NCI-H1105 treated with DMSO at 0.1 percent for 48 hours (cell line): ENCODE measurements around the gene SYT7.
A peak's percentile ranks its signal among the peaks of the same experiment; 100 is the strongest.

Experiments
- DNase-seq: peaks from one replicate; lab custom pipeline; 2025; lab: John Stamatoyannopoulos, UW

The SYT7 gene

DNA sequence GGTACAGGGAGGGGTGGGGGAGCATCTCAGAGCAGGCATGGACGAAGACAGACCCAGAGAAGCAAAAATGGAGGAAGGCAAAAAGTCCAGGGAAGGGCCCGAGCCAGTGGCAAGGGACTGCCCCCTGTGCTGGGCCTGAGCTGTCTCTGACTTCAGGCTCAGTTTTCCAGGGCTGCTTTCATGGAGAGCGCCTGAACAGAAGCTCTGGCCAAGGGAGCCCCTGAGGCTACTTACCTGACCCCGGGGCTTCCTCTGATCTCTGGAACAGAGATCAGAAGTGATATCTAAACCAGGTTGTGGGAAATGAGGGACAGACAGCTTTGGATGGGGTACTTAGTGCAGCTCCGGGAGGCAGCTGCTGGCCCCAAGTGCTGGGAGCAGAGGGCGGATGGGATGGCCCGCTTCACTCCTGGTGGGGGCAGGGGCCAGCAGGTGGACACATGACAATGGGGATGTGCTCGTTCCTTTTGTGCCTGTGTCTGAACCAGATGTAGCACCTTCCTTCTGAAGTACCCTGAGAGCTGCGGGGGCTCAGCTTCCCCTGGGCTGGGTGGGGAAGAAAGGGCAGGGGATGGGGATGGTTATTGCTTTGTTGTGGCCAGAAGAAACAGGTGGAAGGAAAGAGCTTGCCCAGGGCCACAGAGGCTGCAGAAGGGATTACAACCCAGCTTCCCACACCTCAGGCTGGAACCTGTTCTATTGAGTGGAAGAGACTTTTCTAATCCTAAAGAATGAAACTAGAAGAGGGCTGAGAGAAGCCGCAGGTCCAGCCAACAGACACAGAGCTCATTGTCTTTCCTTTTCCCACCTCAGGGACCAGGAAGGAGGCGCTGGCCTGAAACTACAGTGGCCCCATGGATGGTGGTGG is 66.6 kb downstream of the SYT7 start:
- DNase-seq = no peak

DNA sequence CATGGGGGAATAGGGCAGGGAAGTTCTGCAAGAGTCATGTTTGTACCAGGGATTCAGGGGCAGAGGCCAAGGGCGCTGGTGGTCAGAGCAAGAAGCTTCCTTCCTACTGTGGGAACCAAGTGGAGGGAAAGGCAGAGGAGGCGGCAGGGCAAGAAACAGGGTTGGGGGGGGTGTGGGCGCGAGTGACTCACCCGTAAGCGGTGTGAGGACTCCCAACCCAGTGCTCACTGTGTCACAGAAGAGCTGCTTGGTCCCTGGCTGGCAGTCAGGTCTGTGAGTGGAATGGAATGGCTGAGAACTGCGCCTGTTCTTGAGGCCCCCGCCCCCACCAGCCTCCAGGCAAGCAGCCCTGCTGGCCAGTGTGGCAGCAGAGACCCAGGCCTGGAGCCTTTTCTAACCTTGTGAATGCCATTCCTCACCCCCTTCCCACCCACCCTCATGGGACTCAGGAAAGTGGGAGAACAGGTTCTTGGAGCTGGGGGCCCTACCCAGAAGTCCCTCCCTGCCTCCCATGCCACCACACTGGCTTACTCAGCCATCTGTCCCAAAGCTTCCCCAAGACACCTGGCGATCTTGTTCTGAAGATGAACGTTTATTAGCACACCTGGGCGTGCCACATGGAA is 67.6 kb downstream of the SYT7 start:
- no peak for DNase-seq

DNA sequence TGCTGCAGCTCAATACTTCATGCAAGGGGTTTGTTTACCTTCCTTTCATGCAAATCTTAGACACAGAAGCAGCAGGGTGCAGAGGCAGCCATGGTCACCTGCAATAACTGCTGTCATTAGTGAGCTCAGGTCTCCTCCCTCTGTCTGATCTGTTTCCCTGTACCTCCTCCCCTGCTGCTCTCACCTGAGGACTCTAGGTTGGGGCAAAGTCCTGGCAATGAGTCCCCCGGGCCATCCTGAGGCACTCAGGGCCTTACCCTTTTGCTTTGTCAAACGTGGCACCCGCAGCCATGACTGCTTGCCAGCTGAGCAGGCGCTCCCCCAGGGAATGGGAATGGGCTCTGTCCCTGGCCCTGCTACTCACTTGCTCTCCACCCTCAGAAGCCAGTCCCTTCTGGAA is 68.4 kb downstream of the SYT7 start:
- no peak for DNase-seq

DNA sequence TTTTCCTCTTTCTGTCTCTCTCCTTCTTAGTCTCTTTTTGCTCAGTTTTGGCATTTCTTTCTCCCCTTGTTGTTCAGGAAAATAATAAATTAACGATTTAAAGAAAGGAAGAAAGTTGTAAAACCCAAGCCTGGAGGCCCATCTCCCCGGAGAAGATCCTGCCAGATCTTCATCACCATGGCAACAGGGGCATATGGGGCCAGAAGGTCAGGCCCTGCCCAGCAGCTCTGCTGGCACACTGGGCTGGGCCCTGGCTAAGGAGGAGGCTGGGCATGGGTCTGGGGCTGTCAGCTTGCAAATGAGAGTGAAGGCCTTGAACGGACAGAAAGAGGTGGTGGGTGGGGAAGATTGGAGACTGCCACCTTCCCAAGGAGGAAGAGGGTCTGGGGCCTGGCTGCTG is 69.5 kb downstream of the SYT7 start:
- DNase-seq = no peak

DNA sequence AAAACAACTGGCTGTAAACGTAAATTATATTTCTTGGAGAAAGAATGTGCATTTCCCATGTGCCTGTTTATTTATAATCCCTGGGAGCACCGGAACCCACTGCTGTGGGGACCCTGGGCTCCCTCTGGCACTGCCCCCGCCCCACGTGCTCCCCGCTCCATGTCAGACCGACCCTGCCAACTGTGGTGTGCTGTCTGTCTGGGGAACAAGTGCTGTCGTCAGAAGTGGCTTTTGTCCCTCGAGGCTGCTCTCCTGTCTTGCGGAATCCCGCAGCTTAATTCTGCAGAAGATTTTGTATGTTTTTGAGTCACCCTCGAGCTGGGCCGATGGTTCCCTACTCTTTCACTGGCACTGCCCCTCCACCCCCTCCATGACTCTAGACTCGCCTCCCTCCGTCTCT is 69.9 kb downstream of the SYT7 start:
- no peak for DNase-seq

DNA sequence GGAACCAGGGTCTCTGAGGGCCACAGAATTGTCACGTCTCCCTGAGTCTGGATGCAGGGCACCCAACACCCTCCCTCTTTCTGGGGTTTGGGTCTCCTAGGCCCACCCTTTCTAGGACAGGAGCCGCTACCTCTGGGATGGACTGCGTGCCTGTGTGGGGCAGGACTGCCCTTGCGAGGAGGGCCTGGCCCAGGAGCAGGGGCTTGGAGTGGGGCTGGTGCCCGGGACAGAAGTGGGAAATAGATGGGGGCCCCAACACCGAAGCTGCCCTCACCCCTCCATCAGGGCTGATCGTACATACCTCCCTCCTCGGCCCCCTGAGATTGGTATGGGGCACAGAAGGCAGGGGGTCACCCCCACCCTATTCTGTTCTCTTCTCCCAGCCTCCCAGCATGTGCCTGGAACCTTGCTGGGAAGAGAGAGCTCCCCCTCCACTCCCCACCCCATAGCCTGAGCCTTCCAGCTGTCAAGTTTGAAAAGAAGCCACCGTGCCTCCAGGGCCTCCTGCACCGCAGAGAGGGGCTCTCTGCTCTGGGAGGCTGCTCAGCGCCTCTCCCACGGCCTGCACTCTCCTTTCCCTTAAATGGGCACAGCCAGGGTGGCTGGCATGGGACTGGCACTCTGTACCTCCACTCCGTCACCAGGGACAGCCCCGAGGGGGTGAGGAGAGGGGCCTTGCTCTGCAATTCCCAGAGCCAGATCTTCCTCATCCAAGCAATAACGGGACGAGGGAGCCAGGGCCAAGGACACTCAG is 70.5 kb downstream of the SYT7 start:
- DNase-seq = no peak

DNA sequence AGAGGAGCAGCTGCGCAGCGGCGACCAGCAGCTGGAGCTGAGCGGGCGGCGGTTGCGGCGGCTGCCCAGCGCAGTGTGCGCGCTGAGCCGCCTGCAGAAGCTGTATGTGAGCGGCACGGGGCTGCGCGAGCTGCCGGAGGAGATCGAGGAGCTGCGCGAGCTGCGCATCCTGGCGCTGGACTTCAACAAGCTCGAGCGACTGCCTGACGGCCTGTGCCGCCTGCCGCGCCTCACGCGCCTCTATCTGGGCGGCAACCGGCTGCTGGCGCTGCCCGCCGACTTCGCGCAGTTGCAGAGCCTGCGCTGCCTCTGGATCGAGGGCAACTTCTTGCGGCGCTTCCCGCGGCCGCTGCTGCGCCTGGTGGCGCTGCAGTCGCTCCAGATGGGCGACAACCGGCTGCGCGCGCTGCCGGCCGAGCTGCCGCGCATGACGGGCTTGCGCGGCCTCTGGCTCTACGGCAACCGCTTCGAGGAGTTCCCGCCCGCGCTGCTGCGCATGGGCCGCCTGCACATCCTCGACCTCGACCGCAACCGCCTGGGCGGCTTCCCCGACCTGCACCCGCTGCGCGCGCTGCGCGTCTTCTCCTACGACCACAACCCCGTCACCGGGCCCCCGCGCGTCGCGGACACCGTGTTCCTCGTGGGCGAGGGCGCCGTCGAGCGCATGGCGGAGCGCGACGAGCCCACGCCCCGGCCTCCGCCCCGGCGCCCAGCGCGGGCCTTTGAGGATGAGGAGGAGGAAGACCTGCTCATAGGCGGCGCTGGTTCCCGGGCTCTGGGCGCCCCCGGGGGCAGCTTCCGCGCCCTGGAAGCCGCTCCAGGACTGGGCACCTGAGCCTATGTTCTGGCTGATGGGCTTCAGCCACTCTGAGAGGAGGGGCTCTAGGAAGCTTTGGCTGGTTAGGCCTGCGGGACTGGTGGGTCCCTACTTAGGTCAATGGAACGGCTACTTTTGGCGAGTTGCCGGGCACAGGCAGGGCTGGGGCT is 71.5 kb downstream of the SYT7 start:
- DNase-seq = peak; percentile 87

DNA sequence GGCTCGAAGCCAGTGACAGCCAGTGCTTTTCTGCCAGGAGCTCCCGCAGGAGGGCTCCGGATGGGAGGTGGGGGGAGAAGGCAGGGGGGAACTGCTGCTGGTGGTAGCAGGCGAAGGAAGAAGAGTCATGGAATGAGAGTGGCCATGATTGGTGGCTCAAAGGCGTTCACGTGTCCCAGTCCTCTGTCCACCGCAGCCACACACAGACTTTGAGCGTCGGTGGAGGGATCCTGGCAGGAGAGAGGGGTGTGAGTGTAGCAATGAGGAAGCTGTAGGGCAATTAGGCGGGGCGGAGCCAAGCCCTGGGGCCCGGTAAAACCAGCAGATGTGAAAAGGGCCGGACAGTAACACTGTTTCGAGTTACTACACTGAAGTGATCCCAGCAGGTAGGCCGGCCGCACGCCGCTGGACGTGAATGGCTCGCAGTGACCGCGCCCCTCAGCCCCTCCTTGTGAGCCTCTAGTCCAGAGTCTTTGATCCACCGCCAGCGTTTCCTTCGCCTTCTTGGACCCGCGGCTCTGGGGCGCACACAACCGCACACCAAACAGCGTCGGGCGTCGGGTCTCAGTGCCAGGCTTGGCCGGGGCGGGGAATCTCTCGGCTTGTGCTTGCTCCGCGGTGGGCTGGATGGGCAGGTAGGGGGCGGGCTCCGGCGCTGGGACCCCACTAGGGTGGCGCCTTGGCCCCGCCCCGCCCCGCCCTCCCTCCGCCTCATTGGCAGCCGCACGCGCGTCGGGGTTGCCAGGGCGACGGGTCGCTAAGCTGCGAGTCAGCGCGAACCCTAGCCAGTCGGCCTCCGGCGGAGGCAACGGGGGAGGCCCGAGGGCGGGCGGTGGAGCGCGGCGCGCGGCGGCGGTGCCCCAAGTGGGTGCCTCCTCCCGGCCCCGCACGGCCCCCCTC is 72.7 kb downstream of the SYT7 start, which contains the start of gene LRRC10B:
Gene LRRC10B, plus strand, starts transcription at position 788 of the 900 bp plus-strand sequence. CDS start 250 bp downstream, outside the sequence.
- DNase-seq = peak; percentile 77

DNA sequence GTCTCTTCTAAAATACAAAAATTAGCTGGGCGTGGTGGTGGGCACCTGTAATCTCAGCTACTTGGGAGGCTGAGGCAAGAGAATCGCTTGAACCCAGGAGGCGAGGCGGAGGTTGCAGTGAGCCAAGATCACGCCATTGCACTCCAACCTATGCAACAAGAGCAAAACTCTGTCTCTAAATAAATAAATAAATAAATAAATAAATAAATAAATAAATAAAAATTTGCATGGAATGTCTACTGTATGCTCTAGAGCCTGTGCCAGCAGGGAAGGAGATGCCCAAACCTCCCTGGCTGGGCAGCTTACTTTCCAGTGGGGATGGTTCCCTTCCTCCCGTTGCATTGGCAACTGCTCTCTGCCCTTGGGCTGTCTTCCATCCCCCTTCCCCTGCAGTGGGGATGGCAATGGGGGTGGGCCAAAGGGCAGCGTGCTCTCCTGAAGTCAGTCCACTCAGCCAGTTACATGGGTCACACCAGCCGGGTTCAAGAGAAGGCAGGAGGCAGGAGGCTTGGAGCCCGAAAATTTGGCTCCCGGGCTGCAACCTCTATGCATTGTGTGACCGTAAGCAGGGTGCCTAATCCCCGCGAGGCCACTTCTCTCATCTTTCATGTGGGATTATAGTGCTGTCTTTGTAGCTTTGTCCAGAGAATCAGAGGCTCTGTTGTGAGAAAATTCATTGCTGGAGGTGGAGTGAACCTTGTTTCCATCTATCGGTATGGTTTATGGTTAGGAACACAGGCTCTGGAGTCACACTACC is 73.7 kb downstream of the SYT7 start:
- no peak for DNase-seq

DNA sequence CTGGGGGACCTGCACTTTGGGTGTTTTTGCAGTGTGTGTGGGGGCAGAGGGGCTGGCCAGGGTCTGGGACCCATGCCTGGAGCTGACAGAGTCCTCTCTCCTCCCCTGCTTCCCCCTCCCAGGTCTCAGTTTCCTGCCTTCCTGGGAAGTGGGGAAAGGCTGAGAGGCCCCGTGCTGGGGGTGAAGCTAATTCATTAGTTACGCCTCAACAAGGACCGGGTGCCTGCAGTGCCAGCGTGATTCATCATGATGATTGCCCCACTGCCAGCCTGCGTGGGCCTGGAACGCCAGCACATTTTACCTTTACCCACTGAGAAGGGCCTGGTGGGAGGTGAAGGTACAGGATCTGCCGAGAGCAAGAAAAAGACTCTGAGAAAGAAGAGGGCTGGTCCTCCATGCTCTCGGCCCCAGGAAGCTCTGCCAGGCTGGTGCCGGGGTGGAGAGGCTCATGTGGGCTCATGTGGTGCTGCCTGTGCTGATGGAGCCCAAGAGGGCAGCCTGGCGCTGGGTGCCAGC is 75.2 kb downstream of the SYT7 start:
- DNase-seq = no peak

DNA sequence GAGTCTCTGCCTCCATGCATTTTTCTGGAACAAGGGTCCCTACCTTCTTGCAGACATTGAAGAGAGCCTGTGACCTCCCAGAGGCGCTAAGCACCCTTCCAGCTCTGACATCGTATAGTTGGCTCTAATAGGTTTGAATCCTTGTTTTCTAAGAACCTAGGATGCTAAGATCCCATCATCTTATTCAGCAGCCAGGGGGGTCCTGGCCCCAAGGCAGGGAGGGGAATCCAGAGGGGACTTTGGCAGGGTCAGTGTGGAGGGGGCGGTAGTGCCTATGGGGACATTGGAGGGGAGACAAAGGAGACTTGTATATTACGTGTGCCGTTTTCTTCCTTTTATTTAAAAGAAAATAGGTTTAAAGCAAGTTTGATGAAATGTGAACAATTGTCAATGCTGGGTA is 75.8 kb downstream of the SYT7 start:
- no peak for DNase-seq

DNA sequence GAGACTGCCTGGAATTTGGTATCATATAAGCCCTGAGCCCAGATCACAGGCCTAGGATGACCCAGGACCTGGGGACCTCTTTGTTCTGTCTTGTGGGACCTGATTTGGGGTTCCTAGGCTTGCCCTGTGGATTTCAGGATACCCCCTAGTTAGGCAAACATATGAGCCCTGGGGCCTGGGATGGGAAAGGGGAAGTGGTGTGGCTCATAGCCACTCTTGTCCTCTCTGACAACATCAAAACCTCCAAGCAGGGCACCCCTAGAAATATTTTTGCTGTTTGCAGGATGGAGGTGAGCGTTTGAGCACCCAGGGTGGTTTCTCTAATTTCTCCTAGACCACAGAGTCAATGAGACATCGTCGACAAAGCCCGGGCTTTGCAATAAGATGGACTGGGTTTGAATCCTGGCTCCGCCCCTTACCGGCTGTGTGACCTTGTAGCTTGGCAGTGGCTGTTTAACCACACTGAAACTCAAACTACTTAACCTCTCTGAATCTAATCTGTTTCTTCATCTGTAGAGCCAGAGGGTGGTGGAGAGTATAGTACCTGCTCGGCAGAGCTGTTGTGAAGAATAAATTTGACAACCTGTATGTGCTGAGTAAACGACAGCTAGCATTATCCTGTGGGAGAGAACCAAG is 77.6 kb downstream of the SYT7 start:
- DNase-seq = no peak

DNA sequence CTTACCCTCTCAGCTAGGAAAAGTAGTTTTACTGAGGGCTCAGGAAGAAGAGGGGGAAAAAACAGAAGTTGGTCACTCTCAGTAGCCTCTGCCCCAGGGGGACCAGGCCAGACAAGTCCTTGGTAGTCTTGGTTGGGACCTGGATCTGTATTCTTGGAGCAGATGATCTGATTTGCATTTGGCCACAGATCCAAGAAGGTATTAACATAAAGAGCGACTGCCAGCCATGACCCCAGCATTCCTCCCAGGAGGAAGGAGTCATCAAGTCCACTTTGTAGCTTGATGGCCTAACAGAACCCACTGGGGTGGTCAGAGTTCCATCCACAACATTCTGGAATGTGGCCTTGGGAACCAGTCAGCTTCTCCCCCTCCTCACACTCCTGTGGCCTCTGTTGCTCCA is 78.4 kb downstream of the SYT7 start:
- no peak for DNase-seq

DNA sequence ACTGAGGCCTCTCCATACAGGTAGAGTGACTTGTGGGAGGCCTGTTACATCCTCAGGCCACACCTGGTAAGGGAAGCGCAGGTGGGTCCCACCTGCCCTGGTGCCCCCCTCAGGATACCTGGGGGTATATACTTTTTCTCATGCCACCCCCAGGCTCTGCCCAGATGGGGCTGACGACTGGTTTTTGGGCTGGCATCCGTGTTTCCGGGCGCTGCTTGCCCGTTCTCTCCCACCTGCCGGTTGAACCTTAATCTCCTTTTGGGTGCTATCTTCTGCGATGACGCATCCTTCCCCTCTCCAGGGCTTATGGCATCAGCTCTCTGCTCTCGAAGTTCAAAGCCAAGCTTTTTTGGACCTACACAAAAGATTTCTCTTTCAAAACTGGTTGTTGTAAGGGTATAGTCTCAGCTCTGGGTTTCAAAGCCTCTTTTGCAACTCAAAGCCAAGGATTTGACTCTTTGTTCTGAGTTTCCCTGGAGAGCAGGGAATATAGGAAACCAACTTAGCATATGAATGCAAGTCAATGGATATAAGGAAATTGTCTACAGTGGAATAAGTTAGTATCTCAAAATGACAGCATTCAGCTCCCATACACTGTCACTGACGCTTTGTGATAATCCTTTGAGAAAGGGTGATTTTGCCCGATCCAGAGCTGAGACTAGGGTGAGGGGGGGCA is 80.9 kb downstream of the SYT7 start:
- DNase-seq = no peak

DNA sequence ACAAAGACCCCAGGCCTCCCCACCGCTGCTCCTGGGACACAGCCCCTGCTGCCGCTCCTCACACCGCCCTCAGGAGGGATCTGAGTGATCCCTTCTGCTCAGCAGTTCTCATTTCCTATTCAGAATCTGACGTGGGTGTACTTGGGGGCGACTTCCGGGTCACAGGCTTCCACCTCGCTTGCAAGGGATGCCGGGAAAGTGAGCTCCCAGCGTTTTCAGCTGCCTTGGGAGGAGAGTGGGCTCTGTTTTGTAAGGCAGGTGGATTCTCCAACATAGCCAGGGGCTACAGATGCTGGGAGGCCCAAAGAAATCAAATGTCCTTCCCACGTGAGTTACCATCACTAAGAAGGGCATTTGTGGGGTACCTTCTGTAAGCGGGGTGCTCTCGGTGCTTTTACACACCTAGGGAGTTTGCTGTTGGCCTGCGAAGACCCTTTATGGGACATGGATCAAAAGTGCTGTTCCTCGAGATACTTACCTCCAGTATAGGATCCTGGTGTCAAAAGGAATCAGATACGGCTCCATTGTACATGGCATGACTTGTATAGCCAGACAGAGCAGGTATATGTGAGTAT is 82.0 kb downstream of the SYT7 start:
- no peak for DNase-seq

DNA sequence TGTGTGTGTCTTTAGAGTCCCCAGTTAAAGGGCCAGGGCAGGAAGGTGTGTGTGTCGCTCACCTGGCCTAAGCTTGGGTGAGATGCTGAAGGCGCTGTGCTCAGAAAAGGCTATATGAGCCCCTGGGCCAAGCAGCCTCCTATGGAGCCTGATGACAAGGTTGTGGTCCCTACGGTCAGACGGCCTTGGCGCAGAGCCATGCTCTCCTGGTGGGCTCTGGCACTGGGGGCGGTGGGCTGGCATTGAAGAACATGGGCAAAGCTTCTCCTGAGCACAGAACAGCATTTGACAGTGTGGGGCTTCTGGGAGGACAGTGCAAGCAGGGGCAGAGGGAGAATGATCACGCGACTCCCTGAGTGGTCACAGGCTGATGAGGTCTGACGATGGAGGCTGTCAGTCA is 83.0 kb downstream of the SYT7 start:
- DNase-seq = no peak

DNA sequence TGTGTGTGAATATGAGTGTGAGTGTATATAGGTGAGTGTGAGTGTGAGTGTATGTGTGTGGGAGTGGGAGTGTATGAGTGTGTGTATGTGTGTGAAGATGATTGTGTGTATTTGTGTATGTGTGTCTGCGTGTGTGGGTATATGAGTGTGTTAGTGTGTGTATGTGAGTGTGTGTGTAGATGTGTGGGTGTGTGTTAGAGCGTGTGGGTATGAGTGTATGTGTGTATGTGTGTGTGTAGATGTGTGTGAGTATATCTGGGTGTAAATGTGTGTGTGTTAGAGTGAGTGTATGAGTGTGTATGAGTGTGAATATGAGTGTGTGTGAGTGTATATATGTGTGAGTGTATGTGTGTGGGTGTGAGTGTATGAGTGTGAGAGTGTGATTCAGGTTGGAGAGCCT is 83.4 kb downstream of the SYT7 start:
- no peak for DNase-seq
